ENCODE data around the gene GPD1L. TPM values are rescaled to one million over a fixed set of nuclear protein-coding genes. Genes with fewer than 3 reads are reported as not detected.

The GPD1L gene
- total RNA-seq, 3 donors from 2014 or later (not counting 1 experiment from before 2014, with no cell fraction given) = 14.8 to 35.3 (median 28.4) TPM

DNA sequence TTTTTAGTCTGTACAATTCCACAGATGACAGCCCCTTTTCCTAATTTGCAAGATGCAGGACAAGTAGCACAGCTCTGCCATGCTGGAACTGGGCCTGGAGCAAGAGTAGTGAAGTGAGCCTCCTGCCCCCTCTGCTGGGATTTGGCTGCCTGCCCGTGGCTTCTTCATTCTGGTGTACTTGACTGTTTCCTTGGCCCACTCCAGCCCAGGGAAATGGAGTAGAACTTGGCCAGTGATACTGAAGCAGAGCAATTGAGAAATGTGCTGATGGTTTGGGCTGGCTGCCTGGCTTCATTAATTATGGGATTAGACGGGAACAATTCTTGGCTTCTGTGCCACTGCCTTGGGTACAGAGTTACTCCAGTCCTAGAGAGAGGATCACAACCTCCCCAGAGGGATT, 2.8 kb downstream of the GPD1L start:
- H3K4me1 Mint-ChIP-seq = peaks cover 42 to 44% of the 10 kb centered on the region in 2 donors
- no peaks in the 10 kb centered on the region for H3K36me3 ChIP-seq (ENCODE audit: control insufficient read depth, insufficient read depth, low read length)
- no peaks in the 10 kb centered on the region for H3K27me3 Mint-ChIP-seq (ENCODE audit: low read depth in 2 of 2)
- ATAC-seq (no peak), DNase-seq (no peak)
- H3K4me3 Mint-ChIP-seq = peak overlapping the region; percentile 17
- H3K9me3 Mint-ChIP-seq = no peaks in the 10 kb centered on the region
- WGBS (ENCODE audit: insufficient coverage) = 71% methylated on average over 2 of the region's 2 CpGs
- no peak overlapping the region for H3K4me3 ChIP-seq (ENCODE audit: low read length)
- TF ChIP-seq, protein P1, sequence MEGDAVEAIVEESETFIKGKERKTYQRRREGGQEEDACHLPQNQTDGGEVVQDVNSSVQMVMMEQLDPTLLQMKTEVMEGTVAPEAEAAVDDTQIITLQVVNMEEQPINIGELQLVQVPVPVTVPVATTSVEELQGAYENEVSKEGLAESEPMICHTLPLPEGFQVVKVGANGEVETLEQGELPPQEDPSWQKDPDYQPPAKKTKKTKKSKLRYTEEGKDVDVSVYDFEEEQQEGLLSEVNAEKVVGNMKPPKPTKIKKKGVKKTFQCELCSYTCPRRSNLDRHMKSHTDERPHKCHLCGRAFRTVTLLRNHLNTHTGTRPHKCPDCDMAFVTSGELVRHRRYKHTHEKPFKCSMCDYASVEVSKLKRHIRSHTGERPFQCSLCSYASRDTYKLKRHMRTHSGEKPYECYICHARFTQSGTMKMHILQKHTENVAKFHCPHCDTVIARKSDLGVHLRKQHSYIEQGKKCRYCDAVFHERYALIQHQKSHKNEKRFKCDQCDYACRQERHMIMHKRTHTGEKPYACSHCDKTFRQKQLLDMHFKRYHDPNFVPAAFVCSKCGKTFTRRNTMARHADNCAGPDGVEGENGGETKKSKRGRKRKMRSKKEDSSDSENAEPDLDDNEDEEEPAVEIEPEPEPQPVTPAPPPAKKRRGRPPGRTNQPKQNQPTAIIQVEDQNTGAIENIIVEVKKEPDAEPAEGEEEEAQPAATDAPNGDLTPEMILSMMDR (IDR thresholded peaks at IDR 0.05) = no peak
- peak overlapping the region in 1 of 2 donors; percentile 42 for H3K27ac Mint-ChIP-seq
- H3K36me3 Mint-ChIP-seq = no peaks in the 10 kb centered on the region
- peaks cover 36% of the 10 kb centered on the region for H3K4me1 ChIP-seq (ENCODE audit: control insufficient read depth, insufficient read depth, low read length)
- no peaks in the 10 kb centered on the region for H3K27me3 ChIP-seq (ENCODE audit: control insufficient read depth, insufficient read depth, low read length)
- intact Hi-C loops (cut with micrococcal nuclease) = loop anchor here (10.0 kb wide), 1 partner anchor 576 kb away; the partner anchor contains the start of gene CNOT10
- H3K9me3 ChIP-seq (ENCODE audit: control insufficient read depth, insufficient read depth, low read length) = no peaks in the 10 kb centered on the region
- no peak overlapping the region for H3K27ac ChIP-seq (ENCODE audit: low read length)

DNA sequence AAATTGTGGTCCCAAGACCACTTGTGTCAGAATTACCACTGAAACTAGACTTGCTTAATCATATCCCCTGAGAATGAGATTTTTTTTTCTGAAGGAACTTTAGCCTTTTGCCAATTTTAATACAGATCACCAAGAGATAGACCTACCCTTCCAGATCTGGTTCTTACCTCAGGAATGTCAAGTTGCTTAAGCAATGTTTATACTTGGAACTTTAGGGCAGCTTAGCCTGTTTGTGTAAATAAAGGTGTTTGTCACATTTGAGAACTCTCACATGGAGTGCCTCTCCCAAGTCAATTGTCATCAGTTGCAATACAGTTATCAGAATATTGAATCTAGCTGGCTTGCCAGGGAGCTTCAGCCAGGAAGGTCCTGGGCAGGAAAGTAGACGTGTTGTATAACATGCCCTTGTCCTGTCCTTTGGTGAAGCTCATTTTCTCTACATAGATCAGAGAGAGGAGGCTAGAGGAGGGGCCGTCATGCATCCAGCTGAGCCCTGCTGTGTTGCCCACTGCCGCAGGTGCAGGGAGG, 3.9 kb downstream of the GPD1L start:
- intact Hi-C loops (cut with micrococcal nuclease) = no loop called here
- Histone ChIP-seq H3K4me3 (ENCODE audit: low read length) (no peak overlapping the region), H3K27me3 (ENCODE audit: control insufficient read depth, insufficient read depth, low read length) (no peaks in the 10 kb centered on the region), H3K9me3 (ENCODE audit: control insufficient read depth, insufficient read depth, low read length) (no peaks in the 10 kb centered on the region), H3K27ac (ENCODE audit: low read length) (no peak overlapping the region), H3K4me1 (ENCODE audit: control insufficient read depth, insufficient read depth, low read length) (peaks cover 39% of the 10 kb centered on the region), H3K36me3 (ENCODE audit: control insufficient read depth, insufficient read depth, low read length) (no peaks in the 10 kb centered on the region)
- no peaks in the 10 kb centered on the region for H3K36me3 Mint-ChIP-seq
- peaks cover 52 to 54% of the 10 kb centered on the region in 2 donors for H3K4me1 Mint-ChIP-seq
- no peak overlapping the region for H3K27ac Mint-ChIP-seq
- TF ChIP-seq, protein P1 (IDR thresholded peaks at IDR 0.05) = no peak
- H3K27me3 Mint-ChIP-seq (ENCODE audit: low read depth in 2 of 2) = no peaks in the 10 kb centered on the region
- H3K9me3 Mint-ChIP-seq = peaks cover 0 to 3% of the 10 kb centered on the region in 2 donors
- no peak for ATAC-seq
- no peak overlapping the region for H3K4me3 Mint-ChIP-seq
- 78% methylated on average over 3 of the region's 3 CpGs for WGBS (ENCODE audit: insufficient coverage)
- DNase-seq = no peak

DNA sequence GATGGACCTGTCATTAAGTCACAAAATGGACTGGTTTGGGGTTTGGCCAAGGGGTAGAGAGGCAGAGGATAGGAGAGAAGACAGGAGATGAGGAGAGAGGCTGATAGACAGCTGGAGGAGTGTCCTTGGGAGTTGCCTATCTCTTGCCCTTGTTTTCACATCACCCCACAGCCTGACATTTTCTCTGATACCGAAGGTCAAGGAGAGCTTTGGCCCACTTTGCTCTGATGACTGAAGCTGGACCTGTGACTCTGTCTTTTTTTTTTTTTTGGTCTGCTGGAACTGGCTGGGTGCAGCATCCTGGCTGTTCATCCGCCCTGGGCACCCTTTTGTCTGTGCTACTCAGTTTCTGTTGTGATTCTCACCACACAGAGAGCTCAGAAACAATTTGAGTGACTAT, 5.1 kb downstream of the GPD1L start:
- H3K36me3 ChIP-seq (ENCODE audit: control insufficient read depth, insufficient read depth, low read length) = no peaks in the 10 kb centered on the region
- peaks cover 36% of the 10 kb centered on the region for H3K4me1 ChIP-seq (ENCODE audit: control insufficient read depth, insufficient read depth, low read length)
- H3K27me3 Mint-ChIP-seq (ENCODE audit: low read depth in 2 of 2) = no peaks in the 10 kb centered on the region
- H3K27me3 ChIP-seq (ENCODE audit: control insufficient read depth, insufficient read depth, low read length) = no peaks in the 10 kb centered on the region
- H3K9me3 Mint-ChIP-seq = peaks cover 0 to 3% of the 10 kb centered on the region in 2 donors
- H3K4me3 ChIP-seq (ENCODE audit: low read length) = no peak overlapping the region
- TF ChIP-seq, protein P1 (IDR thresholded peaks at IDR 0.05) = no peak
- peak overlapping the region in 1 of 2 donors; percentile 10 for H3K27ac Mint-ChIP-seq
- peaks cover 46 to 56% of the 10 kb centered on the region in 2 donors for H3K4me1 Mint-ChIP-seq
- no peaks in the 10 kb centered on the region for H3K9me3 ChIP-seq (ENCODE audit: control insufficient read depth, insufficient read depth, low read length)
- H3K27ac ChIP-seq (ENCODE audit: low read length) = no peak overlapping the region
- no peak for ATAC-seq
- intact Hi-C loops (cut with micrococcal nuclease) = no loop called here
- 81% methylated on average over 2 of the region's 2 CpGs for WGBS (ENCODE audit: insufficient coverage)
- H3K36me3 Mint-ChIP-seq = no peaks in the 10 kb centered on the region
- H3K4me3 Mint-ChIP-seq = no peak overlapping the region
- no peak for DNase-seq

DNA sequence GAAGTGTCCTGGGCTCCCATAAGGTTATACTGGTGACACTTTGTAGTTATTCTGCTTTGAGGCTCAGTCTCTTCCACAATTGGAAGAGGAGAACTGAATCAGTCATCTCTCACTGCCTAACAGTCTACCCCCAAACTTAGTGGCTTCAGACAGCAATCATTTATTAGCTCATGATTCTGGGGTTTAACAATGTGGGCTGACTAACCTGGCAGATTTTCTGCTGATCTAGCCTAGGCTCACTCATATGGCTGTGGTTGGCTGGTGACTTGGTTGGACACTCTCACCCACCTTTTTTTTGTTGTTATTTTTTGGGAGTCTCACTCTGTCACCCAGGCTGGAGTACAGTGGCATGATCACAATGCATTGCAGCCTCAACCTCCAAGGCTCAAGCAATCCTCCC, 7.1 kb downstream of the GPD1L start:
- TF ChIP-seq, protein P1 (IDR thresholded peaks at IDR 0.05) = no peak
- Histone ChIP-seq H3K4me3 (ENCODE audit: low read length) (no peak overlapping the region), H3K36me3 (ENCODE audit: control insufficient read depth, insufficient read depth, low read length) (no peaks in the 10 kb centered on the region), H3K4me1 (ENCODE audit: control insufficient read depth, insufficient read depth, low read length) (peaks cover 25% of the 10 kb centered on the region), H3K27ac (ENCODE audit: low read length) (peak overlapping the region; percentile 77), H3K9me3 (ENCODE audit: control insufficient read depth, insufficient read depth, low read length) (no peaks in the 10 kb centered on the region), H3K27me3 (ENCODE audit: control insufficient read depth, insufficient read depth, low read length) (no peaks in the 10 kb centered on the region)
- no peaks in the 10 kb centered on the region for H3K36me3 Mint-ChIP-seq
- peak overlapping the region; percentile 81 for H3K4me3 Mint-ChIP-seq
- ATAC-seq (peak in 2 of 3 donors; percentile 23 to 46), DNase-seq (peak in 1 of 2 donors; percentile 11)
- peak overlapping the region; percentile 86 to 94 for H3K27ac Mint-ChIP-seq
- H3K4me1 Mint-ChIP-seq = peaks cover 36 to 63% of the 10 kb centered on the region in 2 donors
- H3K27me3 Mint-ChIP-seq (ENCODE audit: low read depth in 2 of 2) = no peaks in the 10 kb centered on the region
- intact Hi-C loops (cut with micrococcal nuclease) = no loop called here
- peaks cover 0 to 3% of the 10 kb centered on the region in 2 donors for H3K9me3 Mint-ChIP-seq

Measured in natural killer cell (primary cell).